Gastrocnemius medialis (tissue), 4 donors: ENCODE data around the gene DLG1. TPM values are rescaled to one million over a fixed set of nuclear protein-coding genes. Genes with fewer than 3 reads are reported as not detected.
"Not testable (repeated sequence)": the region's sequence is repeated elsewhere in the genome, so short reads cannot be mapped to it uniquely, and the experiment has no call there.

ENCODE experiments used
- ATAC-seq, 2 donors: fragments of 150-250 bp; one replicate each; pipeline ENCODE4 v1.9.1; 2016
- DNase-seq, 2 donors: peaks; one replicate each; pipeline ENCODE4 v3.0.0-alpha.2; 2019
- H3K27ac ChIP-seq, 4 donors: fragments of 200-600 bp; sonication (generic); 1 replicate in 1 of 4; 2 replicates in 3 of 4; pipeline ENCODE4 v1.5.1; 2016 to 2018; ENCODE audit warnings: mild to moderate bottlenecking in 2 of 4, moderate library complexity in 1 of 4
- H3K27me3 ChIP-seq, 3 donors: fragments of 200-600 bp; sonication (generic) in 2 of 3; 1 replicate in 1 of 3; 2 replicates in 2 of 3; pipeline versions ENCODE4 v1.5.1 to v1.6.0; 2016 to 2019; ENCODE audit warnings: mild to moderate bottlenecking in 1 of 3, moderate library complexity in 1 of 3
- H3K36me3 ChIP-seq, 2 donors: fragments of 200-600 bp; sonication (generic) in 1 of 2; one replicate each; pipeline ENCODE4 v1.5.1; 2017 to 2018
- H3K4me1 ChIP-seq, 2 donors: fragments of 200-600 bp; sonication (generic) in 1 of 2; one replicate each; pipeline ENCODE4 v1.5.1; 2016 to 2017; ENCODE audit warnings: mild to moderate bottlenecking in 2 of 2
- H3K4me3 ChIP-seq, 4 donors: fragments of 200-600 bp; sonication (generic) in 3 of 4; 1 replicate in 1 of 4; 2 replicates in 3 of 4; pipeline ENCODE4 v1.5.1; 2016 to 2019; ENCODE audit warnings: mild to moderate bottlenecking in 2 of 4
- H3K9me3 ChIP-seq, 3 donors: fragments of 200-600 bp; sonication (generic) in 2 of 3; 1 replicate in 1 of 3; 2 replicates in 2 of 3; pipeline ENCODE4 v1.5.1; 2016 to 2019
- POLR2A ChIP-seq, 2 donors: fragments of 450-650 bp; IDR thresholded peaks; one replicate each; pipeline ENCODE4 v1.6.1; 2017; ENCODE audit warnings: antibody characterized with exemption in 2 of 2, mild to moderate bottlenecking in 2 of 2, moderate library complexity in 2 of 2
- in situ Hi-C, 4 donors: fragments of 200-750 bp; cut with MboI; loops; one replicate each; pipeline versions ENCODE4 v1.15.0 to v1.8.0; 2017; ENCODE audit warnings: low sequenced_read_pairs in 4 of 4
- intact Hi-C: fragments of 100-400 bp; cut with DNase I; formaldehyde crosslinking; loops from one replicate; pipeline ENCODE4 v1.15.1; 2023; ENCODE audit warnings: low total_unique reads
- total RNA-seq, 4 donors: library from RNA; depleted of rRNA; stranded (reverse); fragments of >200 nt; gene quantifications; one replicate each; pipeline versions ENCODE4 v1.1.0 to v1.2.3, GENCODE V29; 2016
- TF ChIP-seq, protein P1 (sequence below), 5 experiments: fragments of 450-650 bp in 3 of 5; fragments of 200-600 bp in 2 of 5; sonication (generic) in 2 of 5; IDR thresholded peaks in 4 of 5; conservative IDR thresholded peaks in 1 of 5; 1 replicate in 4 of 5; 2 replicates in 1 of 5; pipeline ENCODE4 v1.5.1; 2016 to 2019; ENCODE audit warnings: antibody characterized with exemption in 5 of 5, mild to moderate bottlenecking in 3 of 5, moderate library complexity in 3 of 5

Gene DLG1
- total RNA-seq, 4 donors from 2014 or later: 41.4 to 112 (median 61.1) TPM

- intact Hi-C loops (no loop called here), in situ Hi-C loops (no loop called here)
- H3K4me1 ChIP-seq: no peaks in the 10 kb centered on the region
- no peak overlapping the region for H3K4me3 ChIP-seq
- ATAC-seq: no peak
- H3K27ac ChIP-seq: no peak overlapping the region
- peaks cover 0 to 7% of the 10 kb centered on the region in 2 donors for H3K36me3 ChIP-seq
- H3K27me3 ChIP-seq: peaks cover 0 to 14% (median 11%) of the 10 kb centered on the region in 3 donors
- no peaks in the 10 kb centered on the region for H3K9me3 ChIP-seq
- no peak for DNase-seq
- TF ChIP-seq, protein P1, sequence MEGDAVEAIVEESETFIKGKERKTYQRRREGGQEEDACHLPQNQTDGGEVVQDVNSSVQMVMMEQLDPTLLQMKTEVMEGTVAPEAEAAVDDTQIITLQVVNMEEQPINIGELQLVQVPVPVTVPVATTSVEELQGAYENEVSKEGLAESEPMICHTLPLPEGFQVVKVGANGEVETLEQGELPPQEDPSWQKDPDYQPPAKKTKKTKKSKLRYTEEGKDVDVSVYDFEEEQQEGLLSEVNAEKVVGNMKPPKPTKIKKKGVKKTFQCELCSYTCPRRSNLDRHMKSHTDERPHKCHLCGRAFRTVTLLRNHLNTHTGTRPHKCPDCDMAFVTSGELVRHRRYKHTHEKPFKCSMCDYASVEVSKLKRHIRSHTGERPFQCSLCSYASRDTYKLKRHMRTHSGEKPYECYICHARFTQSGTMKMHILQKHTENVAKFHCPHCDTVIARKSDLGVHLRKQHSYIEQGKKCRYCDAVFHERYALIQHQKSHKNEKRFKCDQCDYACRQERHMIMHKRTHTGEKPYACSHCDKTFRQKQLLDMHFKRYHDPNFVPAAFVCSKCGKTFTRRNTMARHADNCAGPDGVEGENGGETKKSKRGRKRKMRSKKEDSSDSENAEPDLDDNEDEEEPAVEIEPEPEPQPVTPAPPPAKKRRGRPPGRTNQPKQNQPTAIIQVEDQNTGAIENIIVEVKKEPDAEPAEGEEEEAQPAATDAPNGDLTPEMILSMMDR (IDR thresholded peaks at IDR 0.05 in 4 of 5, conservative IDR thresholded peaks at IDR 0.05 in 1 of 5): no peak
- TF ChIP-seq POLR2A (IDR thresholded peaks at IDR 0.05): no peak
Observed at GRCh38 chr3:197038679-197039462, 259.5 kb downstream of the DLG1 start.

GRCh38 chr3:197035577-197035976 is 262.8 kb downstream of the DLG1 start:
- Histone ChIP-seq H3K36me3 (no peaks in the 10 kb centered on the region), H3K9me3 (no peaks in the 10 kb centered on the region), H3K27me3 (peaks cover 13 to 21% (median 14%) of the 10 kb centered on the region in 3 donors), H3K4me3 (no peak overlapping the region), H3K27ac (no peak overlapping the region), H3K4me1 (peaks cover 0 to 6% of the 10 kb centered on the region in 2 donors)
- DNase-seq: no peak
- in situ Hi-C loops (no loop called here), intact Hi-C loops (no loop called here)
- TF ChIP-seq, protein P1 (IDR thresholded peaks at IDR 0.05 in 4 of 5, conservative IDR thresholded peaks at IDR 0.05 in 1 of 5): no peak
- no peak for TF ChIP-seq POLR2A (IDR thresholded peaks at IDR 0.05)
- no peak for ATAC-seq

DNA sequence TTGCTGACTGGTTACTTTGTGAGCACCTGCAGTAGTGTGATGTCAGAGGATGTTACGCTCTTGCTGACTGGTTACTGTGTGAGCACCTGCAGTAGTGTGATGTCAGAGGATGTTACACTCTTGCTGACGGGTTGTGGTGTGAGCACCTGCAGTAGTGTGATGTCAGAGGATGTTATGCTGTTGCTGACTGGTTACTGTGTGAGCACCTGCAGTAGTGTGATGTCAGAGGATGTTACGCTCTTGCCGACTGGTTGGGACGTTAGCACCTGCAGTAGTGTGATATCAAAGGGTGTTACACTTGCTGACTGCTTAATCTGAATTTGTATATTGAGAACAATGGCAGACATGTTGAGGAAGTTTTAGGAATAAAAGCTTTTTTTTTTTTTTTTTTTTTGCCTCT is 263.6 kb downstream of the DLG1 start:
- H3K36me3 ChIP-seq, H3K9me3 ChIP-seq, H3K4me3 ChIP-seq, H3K27ac ChIP-seq, DNase-seq, ATAC-seq, intact Hi-C loops, H3K4me1 ChIP-seq, in situ Hi-C loops: not testable (repeated sequence)
- peaks cover 16 to 26% (median 18%) of the 10 kb centered on the region in 3 donors for H3K27me3 ChIP-seq

DNA sequence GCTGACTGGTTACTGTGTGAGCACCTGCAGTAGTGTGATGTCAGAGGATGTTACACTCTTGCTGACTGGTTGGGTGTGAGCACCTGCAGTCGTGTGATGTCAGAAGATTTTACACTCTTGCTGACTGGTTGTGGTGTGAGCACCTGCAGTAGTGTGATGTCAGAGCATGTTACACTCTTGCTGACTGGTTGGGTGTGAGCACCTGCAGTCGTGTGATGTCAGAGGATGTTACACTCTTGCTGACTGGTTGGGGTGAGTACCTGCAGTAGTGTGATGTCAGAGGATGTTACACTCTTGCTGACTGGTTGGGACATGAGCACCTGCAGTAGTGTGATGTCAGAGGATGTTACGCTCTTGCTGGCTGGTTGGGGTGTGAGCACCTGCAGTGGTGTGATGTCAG is 264.6 kb downstream of the DLG1 start:
- in situ Hi-C loops, DNase-seq, intact Hi-C loops, ATAC-seq, H3K4me3 ChIP-seq, H3K9me3 ChIP-seq, H3K27ac ChIP-seq, H3K4me1 ChIP-seq, H3K36me3 ChIP-seq: not testable (repeated sequence)
- H3K27me3 ChIP-seq: peaks cover 25 to 33% (median 28%) of the 10 kb centered on the region in 3 donors

- H3K27ac ChIP-seq: peak overlapping the region; percentile 17 to 47 (median 30)
- in situ Hi-C loops: no loop called here
Observed at GRCh38 chr3:197031315-197032285, 266.8 kb downstream of the DLG1 start.

More at GRCh38 chr3:197031315-197032285, 266.8 kb downstream of the DLG1 start:
- TF ChIP-seq, protein P1 (IDR thresholded peaks at IDR 0.05 in 4 of 5, conservative IDR thresholded peaks at IDR 0.05 in 1 of 5): no peak
- no peak for TF ChIP-seq POLR2A (IDR thresholded peaks at IDR 0.05)
- intact Hi-C loops: loop anchor here (1.0 kb wide), 1 partner anchor 29 kb away; no protein-coding TSS in a partner anchor
- Histone ChIP-seq H3K4me3 (no peak overlapping the region), H3K4me1 (peaks cover 6 to 8% of the 10 kb centered on the region in 2 donors), H3K9me3 (no peaks in the 10 kb centered on the region), H3K27me3 (peaks cover 28 to 37% (median 31%) of the 10 kb centered on the region in 3 donors), H3K36me3 (no peaks in the 10 kb centered on the region)
- ATAC-seq: peak; percentile 88 to 89
- peak; percentile 75 to 80 for DNase-seq
